Measurements from ENCODE around the gene VIT. TPM values are rescaled to one million over a fixed set of nuclear protein-coding genes. Genes with fewer than 3 reads are reported as not detected.
"Not testable (repeated sequence)": the region's sequence is repeated elsewhere in the genome, so short reads cannot be mapped to it uniquely, and the experiment has no call there.

Gene VIT
- polyA plus RNA-seq, 1 donor from 2014 or later, result 0.09 TPM

DNA sequence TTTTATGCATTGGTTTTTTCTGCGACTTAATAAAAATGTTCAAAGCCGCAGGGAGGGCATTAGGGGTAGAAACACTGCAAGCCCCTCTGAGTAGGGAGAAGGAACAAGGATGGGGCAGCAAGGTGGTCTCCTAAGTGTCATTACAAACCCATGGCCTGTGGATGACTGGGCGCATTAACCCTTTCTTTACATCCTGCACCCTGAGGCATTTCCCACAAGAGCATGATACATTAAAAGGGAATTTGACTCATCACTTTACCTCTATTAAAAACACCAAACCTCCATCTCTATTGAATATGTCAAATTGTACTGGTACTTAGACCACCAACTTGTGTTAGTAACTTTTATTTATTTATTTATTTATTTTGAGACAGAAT lies 112.5 kb downstream of the VIT start:
- Mint-ChIP-seq H3K4me1 (peaks cover 0 to 5% (median 4%) of the 10 kb centered on the region in 3 donors), H3K36me3 (peaks cover 1% of the 10 kb centered on the region), H3K27ac (no peak overlapping the region), H3K4me3 (no peak overlapping the region), H3K9me3 (no peaks in the 10 kb centered on the region), H3K27me3 (peaks cover 5% of the 10 kb centered on the region)

DNA sequence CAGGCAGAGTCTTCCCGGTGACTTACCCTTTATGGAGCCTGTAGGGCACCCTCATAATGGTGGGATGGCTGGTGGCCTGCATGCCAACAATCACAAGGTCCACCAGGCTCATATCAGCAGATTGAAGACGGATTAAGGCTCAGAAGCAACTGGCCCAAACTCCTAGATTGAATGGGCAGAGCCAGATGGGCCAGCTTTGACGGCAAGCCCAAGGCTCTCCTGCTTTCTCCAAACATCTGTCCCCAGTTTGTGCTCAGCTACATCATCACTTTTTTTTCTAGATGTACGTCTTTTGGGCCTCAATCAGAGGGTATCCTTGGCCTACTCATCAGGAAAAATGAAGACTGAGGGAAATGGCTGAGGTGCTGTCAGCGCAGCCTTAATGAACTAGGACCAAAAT lies 114.6 kb downstream of the VIT start:
- no peak overlapping the region for H3K4me3 Mint-ChIP-seq
- H3K4me1 Mint-ChIP-seq, result peaks cover 0 to 2% (median 2%) of the 10 kb centered on the region in 3 donors
- peaks cover 5% of the 10 kb centered on the region for H3K27me3 Mint-ChIP-seq
- peaks cover 1% of the 10 kb centered on the region for H3K36me3 Mint-ChIP-seq
- H3K9me3 Mint-ChIP-seq, result peaks cover 0 to 2% (median 0%) of the 10 kb centered on the region in 3 donors
- no peak overlapping the region for H3K27ac Mint-ChIP-seq

DNA sequence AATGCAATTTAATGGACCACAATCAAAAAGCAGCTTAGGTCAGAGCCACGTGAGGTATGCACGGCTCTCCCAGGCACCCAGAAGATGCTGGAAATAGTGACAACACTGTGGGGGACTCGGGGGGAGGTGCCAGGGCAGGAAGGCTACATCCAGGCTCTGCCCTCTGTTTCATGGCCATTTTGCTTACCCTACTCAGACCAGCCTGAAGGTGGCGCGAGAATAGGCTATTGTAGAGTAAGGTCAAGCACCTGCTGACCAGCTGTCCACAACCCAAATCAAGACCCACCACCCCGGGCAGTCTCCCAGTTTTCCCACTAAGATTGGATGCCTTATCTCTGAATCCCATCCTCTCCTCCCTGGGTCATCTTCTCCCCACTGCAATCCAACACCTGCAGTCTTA lies 115.7 kb downstream of the VIT start:
- Mint-ChIP-seq H3K36me3 (peaks cover 1% of the 10 kb centered on the region), H3K27ac (no peak overlapping the region), H3K4me1 (no peaks in the 10 kb centered on the region), H3K9me3 (peaks cover 0 to 2% (median 0%) of the 10 kb centered on the region in 3 donors), H3K4me3 (no peak overlapping the region), H3K27me3 (peaks cover 4% of the 10 kb centered on the region)

DNA sequence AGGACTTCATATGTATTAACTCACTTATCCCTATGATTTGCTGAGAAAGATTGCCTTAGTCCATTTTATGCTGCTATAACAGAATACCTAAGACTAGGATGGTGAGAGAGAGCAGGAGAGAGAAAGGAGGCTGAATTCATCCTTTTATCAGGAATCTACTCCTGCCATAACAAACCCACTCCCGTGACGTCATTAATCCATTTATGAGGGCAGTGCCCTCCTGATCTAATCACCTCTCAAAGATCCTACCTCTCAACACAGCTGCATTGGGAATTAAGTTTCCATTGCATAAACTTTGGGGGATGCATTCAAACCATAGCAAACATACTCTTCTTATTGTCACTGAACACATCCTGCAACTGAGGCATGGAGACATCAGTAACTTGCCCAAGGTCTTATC lies 122.0 kb downstream of the VIT start:
- H3K27me3 Mint-ChIP-seq, result peaks cover 2% of the 10 kb centered on the region
- peaks cover 1% of the 10 kb centered on the region for H3K36me3 Mint-ChIP-seq
- H3K27ac Mint-ChIP-seq, result no peak overlapping the region
- no peak overlapping the region for H3K4me3 Mint-ChIP-seq
- H3K9me3 Mint-ChIP-seq, result peaks cover 0 to 2% (median 0%) of the 10 kb centered on the region in 3 donors
- H3K4me1 Mint-ChIP-seq, result no peaks in the 10 kb centered on the region

GRCh38 chr2:36819095-36819711 lies 122.7 kb downstream of the VIT start:
- H3K27me3 Mint-ChIP-seq, result peaks cover 2% of the 10 kb centered on the region
- no peak overlapping the region for H3K4me3 Mint-ChIP-seq
- H3K27ac Mint-ChIP-seq, result no peak overlapping the region
- peaks cover 0 to 2% (median 0%) of the 10 kb centered on the region in 3 donors for H3K9me3 Mint-ChIP-seq
- peaks cover 0 to 2% (median 0%) of the 10 kb centered on the region in 3 donors for H3K4me1 Mint-ChIP-seq
- H3K36me3 Mint-ChIP-seq, result no peaks in the 10 kb centered on the region

DNA sequence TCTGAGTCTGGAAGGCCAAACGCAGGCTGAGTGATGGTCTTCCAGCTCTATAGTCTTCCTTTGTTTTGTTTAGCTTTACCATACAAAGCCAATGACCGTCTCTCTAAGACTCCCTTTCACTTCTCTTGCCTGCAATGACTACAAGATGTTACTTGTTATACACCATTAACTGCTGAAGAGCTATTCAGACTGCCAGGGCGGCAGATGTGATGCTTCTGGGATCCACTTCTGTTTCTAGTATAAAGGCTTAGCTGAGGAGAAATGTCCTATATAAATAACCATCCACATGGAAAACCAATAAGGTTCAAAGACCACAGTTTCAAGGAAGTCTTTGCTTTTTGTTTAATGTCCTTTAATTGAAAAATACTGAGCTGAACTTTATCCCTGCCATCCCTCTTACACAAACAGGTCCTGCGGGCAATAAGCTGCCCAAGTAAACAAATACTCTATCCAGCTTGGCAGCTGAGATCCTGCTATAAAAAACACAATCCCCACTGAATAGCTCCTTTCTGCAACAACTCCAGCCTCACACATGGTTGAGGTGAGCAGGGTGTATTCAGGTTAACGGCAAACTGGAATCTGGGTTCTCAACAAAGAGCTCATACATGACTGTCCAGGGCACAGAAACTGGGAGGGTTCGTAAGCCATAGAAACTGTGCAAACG lies 124.6 kb downstream of the VIT start:
- Mint-ChIP-seq H3K4me3 (no peak overlapping the region), H3K4me1 (peaks cover 0 to 2% (median 0%) of the 10 kb centered on the region in 3 donors), H3K27me3 (peaks cover 2% of the 10 kb centered on the region), H3K9me3 (no peaks in the 10 kb centered on the region), H3K36me3 (no peaks in the 10 kb centered on the region), H3K27ac (no peak overlapping the region)

DNA sequence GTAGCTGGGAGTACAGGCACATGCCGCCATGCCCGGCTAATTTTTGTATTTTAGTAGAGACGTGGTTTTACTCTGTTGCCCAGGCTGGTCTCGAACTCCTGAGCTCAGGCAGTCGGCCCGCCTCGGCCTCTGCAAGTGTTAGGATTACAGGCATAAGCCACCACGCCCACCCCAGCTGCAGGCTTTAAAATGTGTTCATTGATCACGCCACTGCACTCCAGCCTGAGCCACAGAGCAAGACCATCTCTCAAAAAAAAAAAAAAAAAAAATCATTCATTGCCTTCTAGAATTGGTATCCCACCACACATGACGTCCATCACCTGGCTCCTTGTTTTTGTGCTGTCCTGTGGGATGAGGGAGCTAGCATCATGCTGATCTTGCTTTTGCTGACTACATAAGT lies 127.4 kb downstream of the VIT start:
- Mint-ChIP-seq H3K36me3 (no peaks in the 10 kb centered on the region), H3K27me3 (no peaks in the 10 kb centered on the region), H3K9me3 (no peaks in the 10 kb centered on the region), H3K27ac (no peak overlapping the region), H3K4me3 (no peak overlapping the region), H3K4me1 (peaks cover 0 to 2% (median 0%) of the 10 kb centered on the region in 3 donors)

DNA sequence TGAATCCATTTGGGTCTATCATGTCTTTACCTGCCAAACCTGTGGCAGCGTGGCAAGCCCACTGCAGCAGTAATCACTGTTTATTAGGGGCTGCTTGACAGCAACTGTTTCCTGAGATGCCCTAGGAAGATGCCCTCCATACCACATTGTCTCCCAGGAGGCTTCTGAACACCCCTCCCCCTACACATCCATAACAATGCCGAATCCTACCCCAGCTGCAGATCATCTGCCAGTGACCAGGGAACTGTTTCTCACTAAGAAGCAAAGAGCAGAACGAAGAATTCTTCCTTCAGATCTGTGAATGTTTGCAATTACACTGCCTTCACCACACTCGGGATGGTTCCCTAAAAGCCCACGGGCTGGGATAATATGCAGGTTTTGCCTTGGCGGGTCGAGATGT lies 127.8 kb downstream of the VIT start:
- Mint-ChIP-seq H3K9me3 (no peaks in the 10 kb centered on the region), H3K27ac (no peak overlapping the region), H3K27me3 (no peaks in the 10 kb centered on the region), H3K4me1 (peaks cover 0 to 2% (median 0%) of the 10 kb centered on the region in 3 donors), H3K36me3 (no peaks in the 10 kb centered on the region), H3K4me3 (no peak overlapping the region)

- not testable (repeated sequence) for H3K4me1 Mint-ChIP-seq, H3K27ac Mint-ChIP-seq, H3K9me3 Mint-ChIP-seq, H3K36me3 Mint-ChIP-seq, H3K27me3 Mint-ChIP-seq, H3K4me3 Mint-ChIP-seq
Observed at GRCh38 chr2:36824683-36825082, 128.2 kb downstream of the VIT start.

DNA sequence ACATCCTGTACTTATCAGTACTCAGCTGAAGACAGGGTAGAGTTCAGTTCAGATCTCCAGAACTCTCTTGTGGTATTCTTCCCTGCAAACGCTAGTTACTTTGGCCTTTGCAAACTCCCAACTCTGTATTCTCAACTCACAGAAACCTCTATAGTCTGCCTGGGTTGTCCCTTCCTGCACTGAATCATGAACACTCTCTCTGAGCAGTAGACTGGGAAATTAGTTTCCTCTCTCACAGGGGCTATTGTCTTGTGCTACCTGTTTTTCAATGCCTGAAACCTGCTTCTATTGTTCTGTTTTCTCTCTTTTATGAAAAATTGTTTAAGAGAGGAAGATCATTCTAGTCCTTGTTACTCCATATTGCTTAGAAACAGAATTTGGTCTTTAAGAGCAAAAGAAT lies 134.7 kb downstream of the VIT start:
- Mint-ChIP-seq H3K4me3 (no peak overlapping the region), H3K4me1 (peaks cover 0 to 2% (median 1%) of the 10 kb centered on the region in 3 donors), H3K9me3 (peaks cover 0 to 6% (median 4%) of the 10 kb centered on the region in 3 donors), H3K36me3 (peaks cover 3% of the 10 kb centered on the region), H3K27ac (no peak overlapping the region), H3K27me3 (peaks cover 9% of the 10 kb centered on the region)

DNA sequence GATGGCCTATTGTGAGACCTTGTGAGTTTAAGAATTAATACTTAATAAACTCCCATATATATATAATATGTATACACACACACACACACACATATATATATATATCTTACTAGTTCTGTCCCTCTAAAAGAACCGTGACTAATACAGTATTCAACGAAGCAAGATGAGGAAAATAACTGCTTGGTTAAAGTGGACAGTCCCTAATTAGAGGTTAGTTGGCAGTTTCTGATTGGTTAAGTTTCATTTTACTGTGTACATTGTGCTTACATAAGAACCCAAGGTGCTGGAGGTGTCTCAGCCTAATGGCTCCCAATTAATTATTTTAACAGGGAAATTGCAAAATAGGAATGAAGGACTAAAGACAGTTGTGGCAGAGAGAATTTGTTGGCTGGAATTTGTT lies 137.7 kb downstream of the VIT start:
- Mint-ChIP-seq H3K36me3 (peaks cover 3% of the 10 kb centered on the region), H3K4me3 (no peak overlapping the region), H3K27me3 (peaks cover 9% of the 10 kb centered on the region), H3K9me3 (peaks cover 0 to 6% (median 4%) of the 10 kb centered on the region in 3 donors), H3K4me1 (peaks cover 0 to 2% (median 1%) of the 10 kb centered on the region in 3 donors), H3K27ac (no peak overlapping the region)

DNA sequence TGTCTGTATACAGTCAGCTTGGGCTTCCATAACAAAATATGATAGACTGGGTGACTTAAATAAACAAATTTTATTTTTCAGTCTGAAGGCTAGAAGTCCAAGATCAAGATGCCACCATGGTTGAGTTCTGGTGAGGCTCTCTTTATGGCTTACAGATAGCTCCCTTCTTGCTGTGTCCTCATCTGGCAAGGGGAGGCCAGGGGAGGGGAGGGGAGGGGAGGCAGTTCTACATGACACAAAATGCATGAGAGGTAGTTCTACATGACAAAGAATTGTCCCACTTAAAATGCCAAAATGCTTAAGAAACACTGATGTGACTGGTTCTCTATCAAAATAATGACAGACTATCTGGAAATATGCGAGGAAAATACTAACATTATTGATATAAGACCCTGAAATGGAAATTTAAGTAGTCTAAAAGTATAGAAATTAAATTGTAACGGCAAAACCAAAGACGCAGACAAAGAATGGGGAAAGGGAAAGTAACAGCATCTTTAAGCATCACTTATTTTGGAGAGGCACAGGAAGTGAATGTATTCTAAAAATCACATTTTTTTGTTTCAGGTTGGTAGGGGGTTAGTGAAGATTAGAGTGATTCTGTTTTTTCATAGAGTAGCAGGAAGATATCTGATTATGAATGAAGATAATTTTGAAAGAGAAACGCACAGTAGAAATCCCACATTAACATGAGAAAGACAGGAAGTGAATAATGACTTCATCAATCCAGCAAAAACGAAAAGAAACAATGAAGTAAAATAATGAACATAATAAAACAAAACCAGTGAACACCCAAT lies 138.4 kb downstream of the VIT start:
- H3K27ac Mint-ChIP-seq, result no peak overlapping the region
- H3K4me3 Mint-ChIP-seq, result no peak overlapping the region
- peaks cover 9% of the 10 kb centered on the region for H3K27me3 Mint-ChIP-seq
- H3K4me1 Mint-ChIP-seq, result peaks cover 0 to 2% (median 1%) of the 10 kb centered on the region in 3 donors
- H3K9me3 Mint-ChIP-seq, result peaks cover 0 to 6% (median 4%) of the 10 kb centered on the region in 3 donors
- peaks cover 3% of the 10 kb centered on the region for H3K36me3 Mint-ChIP-seq

- Mint-ChIP-seq H3K27me3 (no peaks in the 10 kb centered on the region), H3K4me1 (peaks cover 0 to 1% (median 1%) of the 10 kb centered on the region in 3 donors), H3K27ac (no peak overlapping the region), H3K9me3 (no peaks in the 10 kb centered on the region), H3K36me3 (peaks cover 4% of the 10 kb centered on the region), H3K4me3 (no peak overlapping the region)
Observed at GRCh38 chr2:36839976-36840617, 143.6 kb downstream of the VIT start.

GRCh38 chr2:36843838-36844237 lies 147.3 kb downstream of the VIT start:
- H3K4me3 Mint-ChIP-seq, result no peak overlapping the region
- H3K36me3 Mint-ChIP-seq, result peaks cover 5% of the 10 kb centered on the region
- no peaks in the 10 kb centered on the region for H3K9me3 Mint-ChIP-seq
- no peak overlapping the region for H3K27ac Mint-ChIP-seq
- no peaks in the 10 kb centered on the region for H3K27me3 Mint-ChIP-seq
- H3K4me1 Mint-ChIP-seq, result no peaks in the 10 kb centered on the region

GRCh38 chr2:36849265-36849664 lies 152.8 kb downstream of the VIT start:
- no peaks in the 10 kb centered on the region for H3K27me3 Mint-ChIP-seq
- H3K36me3 Mint-ChIP-seq, result peaks cover 17% of the 10 kb centered on the region
- no peak overlapping the region for H3K4me3 Mint-ChIP-seq
- peaks cover 0 to 3% (median 0%) of the 10 kb centered on the region in 3 donors for H3K9me3 Mint-ChIP-seq
- H3K4me1 Mint-ChIP-seq, result no peaks in the 10 kb centered on the region
- no peak overlapping the region for H3K27ac Mint-ChIP-seq
